ENCODE measurements around the gene SHMT2.

- TF ChIP-seq, protein P1, sequence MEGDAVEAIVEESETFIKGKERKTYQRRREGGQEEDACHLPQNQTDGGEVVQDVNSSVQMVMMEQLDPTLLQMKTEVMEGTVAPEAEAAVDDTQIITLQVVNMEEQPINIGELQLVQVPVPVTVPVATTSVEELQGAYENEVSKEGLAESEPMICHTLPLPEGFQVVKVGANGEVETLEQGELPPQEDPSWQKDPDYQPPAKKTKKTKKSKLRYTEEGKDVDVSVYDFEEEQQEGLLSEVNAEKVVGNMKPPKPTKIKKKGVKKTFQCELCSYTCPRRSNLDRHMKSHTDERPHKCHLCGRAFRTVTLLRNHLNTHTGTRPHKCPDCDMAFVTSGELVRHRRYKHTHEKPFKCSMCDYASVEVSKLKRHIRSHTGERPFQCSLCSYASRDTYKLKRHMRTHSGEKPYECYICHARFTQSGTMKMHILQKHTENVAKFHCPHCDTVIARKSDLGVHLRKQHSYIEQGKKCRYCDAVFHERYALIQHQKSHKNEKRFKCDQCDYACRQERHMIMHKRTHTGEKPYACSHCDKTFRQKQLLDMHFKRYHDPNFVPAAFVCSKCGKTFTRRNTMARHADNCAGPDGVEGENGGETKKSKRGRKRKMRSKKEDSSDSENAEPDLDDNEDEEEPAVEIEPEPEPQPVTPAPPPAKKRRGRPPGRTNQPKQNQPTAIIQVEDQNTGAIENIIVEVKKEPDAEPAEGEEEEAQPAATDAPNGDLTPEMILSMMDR (conservative IDR thresholded peaks at IDR 0.05; ENCODE audit: low read depth, low read length) = no peak
- TF ChIP-seq EZH2phosphoT487 (IDR thresholded peaks at IDR 0.05; ENCODE audit: borderline replicate concordance, low read length) (no peak), EZH2 (IDR thresholded peaks at IDR 0.05; ENCODE audit: low read length, unreplicated experiment) (no peak)
These were observed 2.8 kb upstream of the SHMT2 start for GRCh38 chr12:57226588-57227314.
